IPS-15b (cell line): ENCODE measurements around the gene CARD6.
A peak's percentile ranks its signal among the peaks of the same experiment; 100 is the strongest.

Experiments used
- H3K27me3 ChIP-seq: one replicate; pipeline ENCODE4 v1.6.1; 2013; ENCODE audit warnings: low read length; ENCODE audit not compliant: control insufficient read depth, insufficient read depth
- H3K36me3 ChIP-seq: one replicate; pipeline ENCODE4 v1.6.1; 2013; ENCODE audit warnings: low read length; ENCODE audit not compliant: control insufficient read depth, insufficient read depth
- H3K4me1 ChIP-seq: one replicate; pipeline ENCODE4 v1.6.1; 2013; ENCODE audit warnings: mild to moderate bottlenecking, low read length; ENCODE audit not compliant: control insufficient read depth, insufficient read depth
- H3K4me3 ChIP-seq: one replicate; pipeline ENCODE4 v1.5.1; 2013; ENCODE audit warnings: low read depth, low read length
- H3K9ac ChIP-seq: one replicate; pipeline ENCODE4 v1.6.1; 2013; ENCODE audit warnings: low read depth, mild to moderate bottlenecking, low read length
- H3K9me3 ChIP-seq: one replicate; pipeline ENCODE4 v1.6.1; 2013; ENCODE audit warnings: mild to moderate bottlenecking, low read length; ENCODE audit not compliant: control insufficient read depth, insufficient read depth

Gene CARD6

DNA sequence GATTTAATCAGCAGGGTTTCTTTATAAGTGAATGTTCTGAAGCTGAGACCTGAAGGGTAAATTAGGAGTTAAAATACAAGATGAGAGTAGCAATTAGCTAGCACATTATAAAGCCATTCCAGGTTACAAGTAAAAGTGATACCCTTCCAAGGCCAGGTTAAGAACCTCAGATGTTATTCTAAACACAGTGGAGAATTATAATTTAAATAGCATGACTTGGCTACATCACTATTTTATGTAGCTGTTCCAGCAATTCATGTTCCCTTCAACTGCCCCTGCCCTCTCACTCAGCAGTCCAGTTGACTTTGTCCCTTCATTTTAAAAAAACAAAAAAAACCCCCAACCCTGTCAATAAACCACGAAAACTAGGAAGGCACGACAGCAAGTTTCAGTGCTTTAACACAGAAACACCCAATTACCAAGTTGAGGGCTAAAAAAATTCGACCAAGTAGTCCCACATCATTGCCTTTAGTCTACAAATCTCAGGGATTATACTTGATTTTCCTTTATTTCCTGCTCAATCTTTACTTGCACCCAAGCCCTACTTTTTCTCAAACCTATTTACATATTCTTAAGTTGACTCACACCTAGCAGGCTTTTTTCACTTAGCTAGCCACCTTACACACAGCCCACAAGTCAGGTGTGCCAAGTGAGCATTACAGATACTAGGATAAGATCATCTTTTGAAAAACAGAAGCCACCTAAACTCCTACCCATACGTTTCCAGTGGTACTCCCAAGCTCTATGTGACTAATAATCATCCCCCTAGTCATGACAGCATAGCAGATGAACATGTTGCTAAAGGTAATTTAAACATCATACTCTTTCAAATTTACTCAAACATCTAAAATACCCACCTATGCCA lies 9.6 kb upstream of the CARD6 start:
- H3K9me3 ChIP-seq, result no peaks in the 10 kb centered on the region

DNA sequence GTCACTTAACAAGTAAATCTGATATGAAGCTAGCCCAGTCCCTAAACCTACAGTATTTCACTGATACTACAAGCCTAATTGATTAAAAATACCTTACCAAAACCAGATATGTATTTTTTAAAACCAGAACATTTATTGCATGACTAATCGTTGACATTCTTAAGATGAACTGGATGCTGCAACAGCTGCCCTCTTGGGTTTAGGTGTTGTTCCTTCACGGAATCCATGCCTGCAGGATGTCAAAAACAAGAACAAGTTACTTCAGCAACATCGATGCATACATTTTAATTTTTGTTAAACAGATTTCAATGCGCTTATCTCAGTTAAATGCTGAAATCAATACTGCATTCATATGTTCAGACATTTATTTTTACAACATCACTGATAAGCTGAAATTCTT lies 8.8 kb upstream of the CARD6 start:
- H3K9ac ChIP-seq, result no peak overlapping the region
- no peak overlapping the region for H3K4me3 ChIP-seq
- peaks cover 69% of the 10 kb centered on the region for H3K36me3 ChIP-seq

More for the DNA sequence above, 9.6 kb upstream of the CARD6 start:
- Histone ChIP-seq H3K4me1 (peaks cover 12% of the 10 kb centered on the region), H3K9ac (peak overlapping the region; percentile 28), H3K36me3 (peaks cover 74% of the 10 kb centered on the region), H3K4me3 (no peak overlapping the region), H3K27me3 (no peaks in the 10 kb centered on the region)

DNA sequence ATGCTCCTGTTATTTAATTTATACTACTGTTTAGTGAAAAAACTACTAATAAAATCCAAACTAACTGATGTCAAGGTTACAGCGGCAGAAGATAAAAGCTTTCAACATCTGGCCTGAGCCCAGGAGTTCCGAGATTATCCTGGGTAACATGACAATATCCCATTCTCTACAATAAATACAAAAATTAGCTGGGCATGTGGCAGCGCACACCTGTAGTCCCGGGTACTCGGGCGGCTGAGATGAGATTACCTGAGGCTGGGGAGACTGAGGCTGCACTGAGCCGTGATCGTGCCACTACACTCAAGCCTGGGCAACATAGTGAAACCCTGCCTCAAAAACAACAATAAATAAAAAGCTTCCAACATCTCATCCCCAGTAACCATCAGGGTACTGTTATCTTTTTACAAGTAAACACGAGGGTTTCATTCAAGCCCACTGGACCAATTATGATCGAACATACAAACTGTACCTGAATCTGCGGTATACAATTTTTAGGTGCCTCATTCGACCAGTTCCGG lies 7.4 kb upstream of the CARD6 start:
- Histone ChIP-seq H3K4me3 (peak overlapping the region; percentile 99), H3K9me3 (no peaks in the 10 kb centered on the region), H3K9ac (peak overlapping the region; percentile 100), H3K27me3 (no peaks in the 10 kb centered on the region), H3K4me1 (peaks cover 10% of the 10 kb centered on the region), H3K36me3 (peaks cover 58% of the 10 kb centered on the region)

More for the DNA sequence above, 8.8 kb upstream of the CARD6 start:
- Histone ChIP-seq H3K4me1 (peaks cover 12% of the 10 kb centered on the region), H3K9me3 (no peaks in the 10 kb centered on the region), H3K27me3 (no peaks in the 10 kb centered on the region)

DNA sequence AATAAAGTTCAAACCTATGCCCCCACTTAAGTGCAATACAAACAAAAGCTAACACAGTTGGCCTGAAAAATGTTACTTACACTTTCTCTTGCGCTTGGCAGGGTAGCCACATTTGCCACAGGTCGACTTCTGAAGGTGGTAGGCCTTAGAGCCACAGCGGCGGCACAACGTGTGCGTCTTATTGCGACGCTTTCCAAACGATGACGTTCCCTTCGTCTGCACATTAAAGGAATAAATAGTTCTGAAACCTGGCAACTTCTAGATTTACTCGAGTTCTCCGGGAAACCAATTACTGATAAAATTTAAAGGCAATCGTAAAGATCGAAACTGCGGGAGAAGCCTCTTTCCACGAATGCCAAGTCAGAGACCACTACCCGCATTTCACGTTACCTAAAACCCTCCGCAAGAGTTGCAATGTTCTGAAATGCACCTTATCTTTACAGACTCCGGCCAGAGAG lies 6.7 kb upstream of the CARD6 start:
- Histone ChIP-seq H3K4me3 (peak overlapping the region; percentile 99), H3K27me3 (no peaks in the 10 kb centered on the region), H3K9me3 (no peaks in the 10 kb centered on the region), H3K9ac (peak overlapping the region; percentile 100), H3K36me3 (peaks cover 52% of the 10 kb centered on the region), H3K4me1 (peaks cover 9% of the 10 kb centered on the region)

DNA sequence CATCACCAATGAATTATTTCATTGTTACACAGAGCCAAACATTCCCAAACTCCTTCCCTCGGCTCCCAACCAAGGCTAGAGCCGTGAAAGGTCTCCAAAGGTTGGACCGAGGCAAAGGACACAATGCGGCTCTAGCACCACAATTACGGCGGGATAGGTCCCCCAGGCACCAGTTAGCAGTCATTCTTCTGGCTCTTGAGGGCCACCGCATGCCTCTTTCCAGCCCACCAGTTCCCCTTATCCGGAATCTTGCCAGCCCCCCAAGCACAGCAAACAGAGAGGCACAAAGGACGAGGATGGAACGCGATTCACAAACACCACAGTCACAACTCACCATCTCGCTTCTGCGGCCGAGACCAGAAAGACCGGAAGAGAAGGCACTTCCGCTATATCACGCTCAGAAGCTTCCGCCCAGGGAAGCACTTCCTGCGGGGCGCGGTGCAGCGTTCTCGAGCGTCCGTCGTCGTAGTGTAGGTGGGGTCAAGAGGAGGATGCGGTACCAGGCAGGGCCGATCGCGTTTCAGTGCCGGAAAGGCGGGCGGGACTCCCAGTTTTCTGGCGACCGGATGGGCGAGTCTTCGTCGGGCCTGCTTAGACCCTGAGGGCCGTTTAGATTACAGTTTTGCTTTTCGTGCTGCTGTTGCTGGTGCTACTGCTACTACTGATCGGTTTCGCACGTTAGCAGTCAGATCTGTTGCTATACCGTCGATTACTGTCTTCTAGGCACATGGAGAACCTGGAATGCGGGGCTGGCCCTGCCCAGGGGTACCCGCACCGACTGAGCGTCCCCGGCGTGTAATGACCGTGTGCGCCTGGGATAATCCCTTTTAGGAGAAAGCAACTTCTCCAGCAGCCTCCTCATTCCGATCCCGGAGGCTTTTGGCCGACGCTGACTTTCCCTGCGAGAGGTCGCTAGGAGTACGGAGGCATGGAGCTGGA lies 6.0 kb upstream of the CARD6 start, which contains the start of gene RPL37:
Gene RPL37 (minus strand): TSS at position 374 of the 939 bp plus-strand sequence. CDS start 37 bp downstream, at position 337.
- H3K9ac ChIP-seq, result peak within 1 kb of the TSS; percentile 100
- peaks cover 9% of the 10 kb centered on the region for H3K4me1 ChIP-seq
- no peaks in the 10 kb centered on the region for H3K27me3 ChIP-seq
- peak within 1 kb of the TSS; percentile 99 for H3K4me3 ChIP-seq
- no peaks in the 10 kb centered on the region for H3K9me3 ChIP-seq
- peaks cover 46% of the 10 kb centered on the region for H3K36me3 ChIP-seq

DNA sequence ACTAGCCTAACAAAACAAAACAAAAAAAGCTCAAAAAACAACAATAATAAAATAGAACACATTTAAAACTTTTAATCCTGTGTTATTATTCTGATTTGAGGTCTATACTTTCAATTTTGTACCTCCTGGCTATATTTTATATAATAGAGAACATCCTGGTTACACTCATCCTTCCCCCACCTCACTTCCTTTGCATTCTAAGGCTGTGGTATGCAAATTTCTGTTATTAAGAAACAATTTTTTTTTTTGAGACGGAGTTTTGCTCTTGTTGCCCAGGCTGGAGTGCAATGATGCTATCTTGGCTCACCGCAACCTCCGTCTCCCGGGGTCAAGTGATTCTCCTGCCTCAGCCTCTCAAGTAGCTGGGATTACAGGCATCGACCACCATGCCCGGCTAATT lies 3.1 kb upstream of the CARD6 start:
- H3K9ac ChIP-seq, result no peak overlapping the region
- H3K4me1 ChIP-seq, result peaks cover 3% of the 10 kb centered on the region
- H3K27me3 ChIP-seq, result no peaks in the 10 kb centered on the region
- no peak overlapping the region for H3K4me3 ChIP-seq
- peaks cover 17% of the 10 kb centered on the region for H3K36me3 ChIP-seq
- H3K9me3 ChIP-seq, result no peaks in the 10 kb centered on the region

DNA sequence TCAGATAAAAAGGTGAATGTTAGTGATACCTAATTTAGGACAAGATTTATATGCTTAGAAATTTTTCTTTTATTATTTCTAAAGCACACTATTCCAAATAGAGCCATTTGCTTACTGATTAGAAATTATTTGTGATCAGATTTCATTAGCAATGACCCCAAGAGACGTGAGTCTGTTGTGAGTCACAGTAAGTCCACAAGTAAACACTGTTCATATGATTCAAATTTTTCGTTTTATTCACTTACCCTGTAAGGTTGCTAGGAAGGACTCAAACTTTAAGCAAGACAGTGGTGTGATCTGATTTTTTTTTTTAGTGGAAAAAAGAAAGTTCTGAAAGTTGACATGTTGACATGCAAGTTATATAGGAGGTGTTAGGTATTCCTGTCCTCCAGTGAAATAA lies 1.2 kb downstream of the CARD6 start:
- Histone ChIP-seq H3K4me3 (no peak overlapping the region), H3K36me3 (no peaks in the 10 kb centered on the region), H3K9ac (no peak overlapping the region), H3K9me3 (no peaks in the 10 kb centered on the region), H3K27me3 (no peaks in the 10 kb centered on the region), H3K4me1 (no peaks in the 10 kb centered on the region)

DNA sequence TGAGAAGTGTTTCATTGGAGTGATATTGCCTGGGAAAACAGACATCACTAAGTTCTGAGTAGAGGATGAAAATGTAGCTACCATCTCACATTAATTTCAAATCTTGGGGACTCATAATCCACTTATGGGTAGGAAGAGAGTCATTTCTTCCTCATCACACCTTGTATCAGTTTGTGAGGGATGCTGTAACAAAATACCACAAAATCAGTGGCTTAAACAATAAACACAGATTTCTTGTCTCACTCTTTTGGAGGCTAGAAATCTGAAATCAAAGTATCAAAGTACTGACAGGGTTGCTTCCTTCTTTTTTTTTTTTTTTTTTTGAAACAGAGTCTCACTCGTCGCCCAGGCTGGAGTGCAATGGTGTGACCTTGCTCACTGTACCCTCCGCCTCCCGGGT lies 3.4 kb downstream of the CARD6 start:
- no peak overlapping the region for H3K4me3 ChIP-seq
- no peaks in the 10 kb centered on the region for H3K9me3 ChIP-seq
- no peaks in the 10 kb centered on the region for H3K36me3 ChIP-seq
- no peaks in the 10 kb centered on the region for H3K4me1 ChIP-seq
- H3K27me3 ChIP-seq, result no peaks in the 10 kb centered on the region
- H3K9ac ChIP-seq, result no peak overlapping the region

DNA sequence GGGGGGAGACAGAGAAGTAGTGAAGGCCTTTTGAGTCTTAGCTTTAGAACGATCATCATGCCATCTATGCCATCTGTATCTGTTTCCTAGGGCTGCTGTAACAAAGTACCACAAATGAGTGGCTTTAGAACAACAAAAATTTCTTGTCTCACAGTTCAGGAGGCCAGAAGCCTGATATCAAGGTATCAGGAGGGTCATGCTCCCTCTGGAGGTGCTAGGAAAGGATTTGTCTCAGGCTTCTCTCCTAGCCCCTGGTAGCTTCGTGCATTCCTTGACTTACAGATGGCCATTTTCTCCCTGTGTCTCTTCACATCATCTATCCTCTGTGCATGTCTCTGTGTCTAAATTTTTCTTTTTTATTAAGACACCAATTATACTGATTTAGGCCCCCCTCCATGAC lies 5.2 kb downstream of the CARD6 start:
- Histone ChIP-seq H3K4me3 (no peak overlapping the region), H3K36me3 (no peaks in the 10 kb centered on the region), H3K4me1 (no peaks in the 10 kb centered on the region), H3K9me3 (no peaks in the 10 kb centered on the region), H3K9ac (no peak overlapping the region), H3K27me3 (no peaks in the 10 kb centered on the region)

DNA sequence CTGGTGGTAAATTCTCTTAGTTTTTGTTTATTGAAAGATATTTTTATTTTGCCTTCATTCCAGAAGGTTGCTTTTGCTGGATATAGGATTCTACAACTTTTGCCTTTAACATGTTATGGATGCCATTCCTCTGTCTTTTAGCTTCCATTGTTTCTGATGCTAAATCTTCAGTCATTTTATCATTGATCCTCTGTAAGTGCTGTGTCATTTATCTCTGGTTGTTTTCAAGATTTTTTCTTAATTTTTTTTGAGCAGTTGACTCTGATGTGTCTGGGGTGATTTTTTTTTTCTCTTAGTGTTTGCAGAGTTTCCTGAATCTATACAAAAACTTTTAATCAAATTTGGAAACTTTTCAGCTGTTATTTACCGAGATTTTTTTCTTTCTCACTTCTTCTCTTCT lies 6.4 kb downstream of the CARD6 start:
- H3K4me1 ChIP-seq, result no peaks in the 10 kb centered on the region
- no peaks in the 10 kb centered on the region for H3K27me3 ChIP-seq
- no peak overlapping the region for H3K4me3 ChIP-seq
- no peak overlapping the region for H3K9ac ChIP-seq
- no peaks in the 10 kb centered on the region for H3K9me3 ChIP-seq
- no peaks in the 10 kb centered on the region for H3K36me3 ChIP-seq

DNA sequence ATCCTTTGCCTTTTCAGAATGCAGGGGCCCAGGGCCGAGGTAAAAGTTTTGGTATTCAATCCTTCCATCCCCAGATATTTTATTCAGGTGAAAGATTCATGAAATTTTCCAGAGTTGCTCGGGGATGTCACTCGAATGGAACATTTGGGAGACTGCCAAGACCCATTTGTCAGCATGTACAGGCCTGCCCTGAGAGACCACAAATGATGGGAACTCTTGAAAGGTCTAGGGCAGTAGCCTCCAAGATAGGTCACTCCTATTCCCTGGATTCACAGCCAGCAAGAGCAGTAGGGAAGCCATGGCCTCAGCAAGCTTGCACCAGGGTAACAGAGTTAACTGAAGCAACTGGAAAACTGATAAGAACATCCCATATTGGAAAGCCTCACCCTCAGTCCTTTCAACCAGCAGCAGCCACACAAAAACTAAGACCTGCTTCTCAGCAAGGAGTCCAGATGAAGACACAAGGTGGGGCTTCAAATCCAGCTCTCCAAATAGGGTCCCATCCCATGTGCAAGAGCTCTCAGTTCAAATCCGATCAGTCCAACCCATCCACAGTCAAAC lies 12.5 kb downstream of the CARD6 start:
- Histone ChIP-seq H3K4me3 (no peak overlapping the region), H3K27me3 (no peaks in the 10 kb centered on the region), H3K4me1 (no peaks in the 10 kb centered on the region), H3K36me3 (no peaks in the 10 kb centered on the region), H3K9me3 (no peaks in the 10 kb centered on the region), H3K9ac (no peak overlapping the region)
